GM10266 (cell line): ENCODE results near the gene RUFY2.
A peak's percentile ranks its signal among the peaks of the same experiment; 100 is the strongest.
"Not testable (repeated sequence)": the region's sequence is repeated elsewhere in the genome, so short reads cannot be mapped to it uniquely, and the experiment has no call there.

Experiments
- DNase-seq: peaks from one replicate; pipeline ENCODE4 v3.0.0; 2012; ENCODE audit errors: extremely low spot score
- CTCF ChIP-seq: IDR thresholded peaks from 2 replicates; pipeline ENCODE4 v1.5.1; 2012; ENCODE audit warnings: mild to moderate bottlenecking, low read depth; ENCODE audit not compliant: control insufficient read depth, insufficient read depth; ENCODE audit errors: missing control alignments

The RUFY2 gene

GRCh38 chr10:68331455-68332258 is 75.4 kb downstream of the RUFY2 start, which contains the start of gene HNRNPH3:
Gene HNRNPH3, plus strand, starts transcription at chr10:68332064. Its CDS starts 5,158 bp downstream, at chr10:68337222.
- peak; percentile 94 for DNase-seq
- no peak for TF ChIP-seq CTCF

- TF ChIP-seq CTCF, result no peak
- DNase-seq, result no peak
These were observed 76.1 kb downstream of the RUFY2 start for GRCh38 chr10:68330852-68331454.

GRCh38 chr10:68329506-68329861 is 77.6 kb downstream of the RUFY2 start:
- DNase-seq, result no peak
- no peak for TF ChIP-seq CTCF

GRCh38 chr10:68327889-68328786 is 78.9 kb downstream of the RUFY2 start:
- DNase-seq, result no peak
- TF ChIP-seq CTCF, result no peak

- DNase-seq, result not testable (repeated sequence)
These were observed 82.7 kb downstream of the RUFY2 start for GRCh38 chr10:68324396-68324795.

- no peak for DNase-seq
- no peak for TF ChIP-seq CTCF
These were observed 88.6 kb downstream of the RUFY2 start for GRCh38 chr10:68318331-68319059.

GRCh38 chr10:68315582-68315981 is 91.5 kb downstream of the RUFY2 start:
- DNase-seq, result no peak
- TF ChIP-seq CTCF, result no peak

- not testable (repeated sequence) for DNase-seq
These were observed 92.1 kb downstream of the RUFY2 start for GRCh38 chr10:68314930-68315329.
